ENCODE measurements around the gene LUZP2. TPM values are rescaled to one million over a fixed set of nuclear protein-coding genes. Genes with fewer than 3 reads are reported as not detected.

Gene LUZP2
- polyA plus RNA-seq, 1 of the 3 experiments (the other 2 are of a cell fraction): 0.03 TPM

DNA sequence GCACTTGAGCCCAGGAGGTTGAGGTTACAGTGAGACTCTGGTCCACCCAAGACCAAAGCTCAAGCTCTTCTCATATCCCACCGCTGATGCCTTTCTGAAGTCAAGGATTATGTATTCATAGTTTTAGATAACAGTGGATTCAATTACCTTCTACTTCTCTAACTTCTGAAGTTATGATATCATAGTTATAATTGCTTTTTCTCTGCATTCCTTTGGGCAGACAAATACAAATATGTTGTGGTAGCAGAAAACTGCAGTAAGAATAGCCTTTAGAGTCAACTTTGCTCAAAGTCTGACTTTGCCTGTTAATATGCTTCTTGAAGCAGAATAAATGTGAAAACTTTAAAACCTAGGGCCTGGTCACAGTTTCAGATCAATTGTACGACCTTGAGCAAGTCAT lies 94.4 kb downstream of the LUZP2 start:
- Histone ChIP-seq H3K79me2 (ENCODE audit: insufficient read depth) (no peaks in the 10 kb centered on the region), H3K36me3 (replicated peaks in 1 of 2; ENCODE audit: control insufficient read depth in 1 of 2, insufficient read depth in 2 of 2, low read length in 1 of 2) (no peaks in the 10 kb centered on the region), H3K4me3 (ENCODE audit: low read depth in 2 of 2, low read length in 1 of 2) (no peak overlapping the region), H3K4me1 (ENCODE audit: control insufficient read depth in 1 of 2, insufficient read depth in 2 of 2, low read depth in 1 of 2, low read length in 1 of 2) (peaks cover 0 to 28% of the 10 kb centered on the region in 2 experiments; a peak in 3 of 4 replicates), H3K9me2 (no peaks in the 10 kb centered on the region), H3K9ac (no peak overlapping the region), H3K27ac (ENCODE audit: low read depth in 2 of 2, low read length in 1 of 2) (peak overlapping the region in 1 of 2 experiments; percentile 56; a peak in 1 of 4 replicates), H2AFZ (ENCODE audit: low read depth) (no peak overlapping the region; the same call in 1 of the 2 replicates), H3K4me2 (0 out of 2 replicates have a peak overlapping the region, but pooled peaks have one; percentile 11), H4K20me1 (ENCODE audit: insufficient read depth) (no peaks in the 10 kb centered on the region), H3F3A (replicated peaks; ENCODE audit: insufficient read depth) (peaks cover 33% of the 10 kb centered on the region), H3K9me3 (no peaks in the 10 kb centered on the region), H3K27me3 (ENCODE audit: insufficient read depth) (no peaks in the 10 kb centered on the region)
- POLR2A ChIA-PET: no interaction called here
- DNase-seq: no peak
- TF ChIP-seq, protein P1, sequence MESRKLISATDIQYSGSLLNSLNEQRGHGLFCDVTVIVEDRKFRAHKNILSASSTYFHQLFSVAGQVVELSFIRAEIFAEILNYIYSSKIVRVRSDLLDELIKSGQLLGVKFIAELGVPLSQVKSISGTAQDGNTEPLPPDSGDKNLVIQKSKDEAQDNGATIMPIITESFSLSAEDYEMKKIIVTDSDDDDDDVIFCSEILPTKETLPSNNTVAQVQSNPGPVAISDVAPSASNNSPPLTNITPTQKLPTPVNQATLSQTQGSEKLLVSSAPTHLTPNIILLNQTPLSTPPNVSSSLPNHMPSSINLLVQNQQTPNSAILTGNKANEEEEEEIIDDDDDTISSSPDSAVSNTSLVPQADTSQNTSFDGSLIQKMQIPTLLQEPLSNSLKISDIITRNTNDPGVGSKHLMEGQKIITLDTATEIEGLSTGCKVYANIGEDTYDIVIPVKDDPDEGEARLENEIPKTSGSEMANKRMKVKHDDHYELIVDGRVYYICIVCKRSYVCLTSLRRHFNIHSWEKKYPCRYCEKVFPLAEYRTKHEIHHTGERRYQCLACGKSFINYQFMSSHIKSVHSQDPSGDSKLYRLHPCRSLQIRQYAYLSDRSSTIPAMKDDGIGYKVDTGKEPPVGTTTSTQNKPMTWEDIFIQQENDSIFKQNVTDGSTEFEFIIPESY (IDR thresholded peaks at IDR 0.05; ENCODE audit: borderline replicate concordance, low read depth): no peak
- TF ChIP-seq FOXM1 (IDR thresholded peaks at IDR 0.05; ENCODE audit: low read depth) (no peak), SMC3 (IDR thresholded peaks at IDR 0.05; ENCODE audit: low read depth, low read length) (no peak), NRF1 (IDR thresholded peaks at IDR 0.05; ENCODE audit: low read depth, low read length) (no peak), GABPA (IDR thresholded peaks at IDR 0.05; ENCODE audit: low read depth) (no peak)
- TF ChIP-seq, protein P2, sequence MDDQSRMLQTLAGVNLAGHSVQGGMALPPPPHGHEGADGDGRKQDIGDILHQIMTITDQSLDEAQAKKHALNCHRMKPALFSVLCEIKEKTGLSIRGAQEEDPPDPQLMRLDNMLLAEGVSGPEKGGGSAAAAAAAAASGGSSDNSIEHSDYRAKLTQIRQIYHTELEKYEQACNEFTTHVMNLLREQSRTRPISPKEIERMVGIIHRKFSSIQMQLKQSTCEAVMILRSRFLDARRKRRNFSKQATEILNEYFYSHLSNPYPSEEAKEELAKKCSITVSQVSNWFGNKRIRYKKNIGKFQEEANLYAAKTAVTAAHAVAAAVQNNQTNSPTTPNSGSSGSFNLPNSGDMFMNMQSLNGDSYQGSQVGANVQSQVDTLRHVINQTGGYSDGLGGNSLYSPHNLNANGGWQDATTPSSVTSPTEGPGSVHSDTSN (IDR thresholded peaks at IDR 0.05): no peak
- CTCF ChIA-PET: no interaction called here
- 77% methylated on average over 2 of the region's 2 CpGs for WGBS (ENCODE audit: low lambda C conversion rate)

DNA sequence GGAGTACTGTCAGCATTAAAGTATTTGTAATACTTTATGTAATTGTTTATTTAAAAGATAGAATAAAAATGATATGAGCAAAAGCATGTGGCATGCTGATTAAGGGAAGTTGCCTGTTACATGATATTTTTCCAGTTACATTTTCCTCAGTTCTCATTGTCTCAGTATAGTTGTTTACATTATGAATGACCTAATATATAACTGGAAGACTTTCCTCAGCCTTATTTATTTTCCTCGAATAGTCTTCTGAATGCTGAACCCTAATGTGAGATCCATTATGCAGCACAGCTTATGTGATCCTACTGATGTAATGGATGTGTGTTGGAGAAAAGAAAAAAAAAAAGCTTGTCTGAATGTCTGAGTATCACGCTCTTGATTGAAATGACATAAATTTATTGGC lies 95.5 kb downstream of the LUZP2 start:
- 78% methylated on average over 2 of the region's 2 CpGs for WGBS (ENCODE audit: low lambda C conversion rate)
- Histone ChIP-seq H3K79me2 (ENCODE audit: insufficient read depth) (no peaks in the 10 kb centered on the region), H3K9me2 (no peaks in the 10 kb centered on the region), H3K9me3 (no peaks in the 10 kb centered on the region), H3F3A (replicated peaks; ENCODE audit: insufficient read depth) (peaks cover 28% of the 10 kb centered on the region), H3K27ac (ENCODE audit: low read depth in 2 of 2, low read length in 1 of 2) (peak overlapping the region in 1 of 2 experiments; percentile 56; a peak in 2 of 4 replicates), H4K20me1 (ENCODE audit: insufficient read depth) (no peaks in the 10 kb centered on the region), H3K4me1 (ENCODE audit: control insufficient read depth in 1 of 2, insufficient read depth in 2 of 2, low read depth in 1 of 2, low read length in 1 of 2) (peaks cover 0 to 27% of the 10 kb centered on the region in 2 experiments; a peak in 3 of 4 replicates), H3K9ac (no peak overlapping the region), H3K27me3 (ENCODE audit: insufficient read depth) (no peaks in the 10 kb centered on the region), H3K4me2 (0 out of 2 replicates have a peak overlapping the region, but pooled peaks have one; percentile 11), H2AFZ (ENCODE audit: low read depth) (no peak overlapping the region), H3K4me3 (ENCODE audit: low read depth in 2 of 2, low read length in 1 of 2) (no peak overlapping the region; a peak in 1 of 4 replicates), H3K36me3 (replicated peaks in 1 of 2; ENCODE audit: control insufficient read depth in 1 of 2, insufficient read depth in 2 of 2, low read length in 1 of 2) (no peaks in the 10 kb centered on the region)
- TF ChIP-seq EP300 (IDR thresholded peaks at IDR 0.05; ENCODE audit: borderline replicate concordance in 1 of 2, low read depth in 1 of 2, low read length in 1 of 2) (no peak), NRF1 (IDR thresholded peaks at IDR 0.05; ENCODE audit: low read depth, low read length) (no peak), CHD2 (IDR thresholded peaks at IDR 0.05; ENCODE audit: low read length, partially characterized antibody) (no peak), FOXM1 (IDR thresholded peaks at IDR 0.05; ENCODE audit: low read depth) (no peak), ELF1 (IDR thresholded peaks at IDR 0.05) (no peak), MEF2A (IDR thresholded peaks at IDR 0.05; ENCODE audit: borderline replicate concordance, low read depth) (no peak), JUND (IDR thresholded peaks at IDR 0.05) (no peak), TEAD4 (IDR thresholded peaks at IDR 0.05; ENCODE audit: borderline replicate concordance, insufficient read depth) (no peak), SIN3A (IDR thresholded peaks at IDR 0.05; ENCODE audit: borderline replicate concordance, low read depth, low read length) (no peak), EZH2phosphoT487 (IDR thresholded peaks at IDR 0.05; ENCODE audit: borderline replicate concordance, low read depth) (no peak), TCF12 (IDR thresholded peaks at IDR 0.05) (no peak), TAF1 (IDR thresholded peaks at IDR 0.05; ENCODE audit: borderline replicate concordance, low read depth, low read length) (no peak), FOSL2 (IDR thresholded peaks at IDR 0.05; ENCODE audit: borderline replicate concordance, low read depth) (no peak)
- TF ChIP-seq, protein P2 (IDR thresholded peaks at IDR 0.05): no peak
- TF ChIP-seq, protein P1 (IDR thresholded peaks at IDR 0.05; ENCODE audit: borderline replicate concordance, low read depth): no peak
- TF ChIP-seq, protein P3, sequence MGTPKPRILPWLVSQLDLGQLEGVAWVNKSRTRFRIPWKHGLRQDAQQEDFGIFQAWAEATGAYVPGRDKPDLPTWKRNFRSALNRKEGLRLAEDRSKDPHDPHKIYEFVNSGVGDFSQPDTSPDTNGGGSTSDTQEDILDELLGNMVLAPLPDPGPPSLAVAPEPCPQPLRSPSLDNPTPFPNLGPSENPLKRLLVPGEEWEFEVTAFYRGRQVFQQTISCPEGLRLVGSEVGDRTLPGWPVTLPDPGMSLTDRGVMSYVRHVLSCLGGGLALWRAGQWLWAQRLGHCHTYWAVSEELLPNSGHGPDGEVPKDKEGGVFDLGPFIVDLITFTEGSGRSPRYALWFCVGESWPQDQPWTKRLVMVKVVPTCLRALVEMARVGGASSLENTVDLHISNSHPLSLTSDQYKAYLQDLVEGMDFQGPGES (IDR thresholded peaks at IDR 0.05; ENCODE audit: low read depth, low read length): no peak
- TF ChIP-seq, protein P4, sequence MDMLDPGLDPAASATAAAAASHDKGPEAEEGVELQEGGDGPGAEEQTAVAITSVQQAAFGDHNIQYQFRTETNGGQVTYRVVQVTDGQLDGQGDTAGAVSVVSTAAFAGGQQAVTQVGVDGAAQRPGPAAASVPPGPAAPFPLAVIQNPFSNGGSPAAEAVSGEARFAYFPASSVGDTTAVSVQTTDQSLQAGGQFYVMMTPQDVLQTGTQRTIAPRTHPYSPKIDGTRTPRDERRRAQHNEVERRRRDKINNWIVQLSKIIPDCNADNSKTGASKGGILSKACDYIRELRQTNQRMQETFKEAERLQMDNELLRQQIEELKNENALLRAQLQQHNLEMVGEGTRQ (IDR thresholded peaks at IDR 0.05; ENCODE audit: borderline replicate concordance, low read depth, low read length): no peak
- no peak for DNase-seq
- POLR2A ChIA-PET: no interaction called here
- CTCF ChIA-PET: no interaction called here

Data from SK-N-SH (cell line).